ENCODE results near the gene XAF1. TPM values are rescaled to one million over a fixed set of nuclear protein-coding genes. Genes with fewer than 3 reads are reported as not detected.

The XAF1 gene
- total RNA-seq, 1 donor from 2014 or later = not detected

DNA sequence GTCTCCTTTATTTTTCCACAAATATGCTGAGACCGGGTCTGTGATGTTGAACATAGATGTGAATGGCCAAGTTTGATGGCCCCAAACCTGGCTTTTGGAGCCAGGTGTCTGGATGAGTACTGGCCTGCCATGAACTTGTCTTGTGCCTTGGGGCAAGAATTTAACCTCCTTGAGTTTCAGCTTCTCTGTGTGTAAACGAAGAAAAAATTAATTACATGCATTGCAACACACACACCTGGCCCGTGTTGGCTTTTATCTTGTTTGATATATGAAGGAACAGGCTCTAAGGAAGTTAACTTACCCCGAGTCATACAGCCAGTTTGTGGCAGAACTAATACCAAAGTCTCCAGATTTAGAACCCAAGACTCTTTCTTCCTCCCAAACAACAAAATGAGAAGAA lies 33.3 kb downstream of the XAF1 start:
- H3K27me3 Mint-ChIP-seq = peaks cover 5% of the 10 kb centered on the region
- H3K4me1 Mint-ChIP-seq (ENCODE audit: low read depth) = peaks cover 13% of the 10 kb centered on the region
- no peaks in the 10 kb centered on the region for H3K36me3 Mint-ChIP-seq (ENCODE audit: insufficient read depth)
- peaks cover 5% of the 10 kb centered on the region for H3K9me3 Mint-ChIP-seq (ENCODE audit: low read depth)
- TF ChIP-seq, protein P1, sequence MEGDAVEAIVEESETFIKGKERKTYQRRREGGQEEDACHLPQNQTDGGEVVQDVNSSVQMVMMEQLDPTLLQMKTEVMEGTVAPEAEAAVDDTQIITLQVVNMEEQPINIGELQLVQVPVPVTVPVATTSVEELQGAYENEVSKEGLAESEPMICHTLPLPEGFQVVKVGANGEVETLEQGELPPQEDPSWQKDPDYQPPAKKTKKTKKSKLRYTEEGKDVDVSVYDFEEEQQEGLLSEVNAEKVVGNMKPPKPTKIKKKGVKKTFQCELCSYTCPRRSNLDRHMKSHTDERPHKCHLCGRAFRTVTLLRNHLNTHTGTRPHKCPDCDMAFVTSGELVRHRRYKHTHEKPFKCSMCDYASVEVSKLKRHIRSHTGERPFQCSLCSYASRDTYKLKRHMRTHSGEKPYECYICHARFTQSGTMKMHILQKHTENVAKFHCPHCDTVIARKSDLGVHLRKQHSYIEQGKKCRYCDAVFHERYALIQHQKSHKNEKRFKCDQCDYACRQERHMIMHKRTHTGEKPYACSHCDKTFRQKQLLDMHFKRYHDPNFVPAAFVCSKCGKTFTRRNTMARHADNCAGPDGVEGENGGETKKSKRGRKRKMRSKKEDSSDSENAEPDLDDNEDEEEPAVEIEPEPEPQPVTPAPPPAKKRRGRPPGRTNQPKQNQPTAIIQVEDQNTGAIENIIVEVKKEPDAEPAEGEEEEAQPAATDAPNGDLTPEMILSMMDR (IDR thresholded peaks at IDR 0.05; ENCODE audit: unreplicated experiment) = no peak
- no peak overlapping the region for H3K4me3 Mint-ChIP-seq (ENCODE audit: low read depth)
- DNase-seq (ENCODE audit: low spot score, unreplicated experiment) = no peak
- H3K27ac Mint-ChIP-seq = no peak overlapping the region

DNA sequence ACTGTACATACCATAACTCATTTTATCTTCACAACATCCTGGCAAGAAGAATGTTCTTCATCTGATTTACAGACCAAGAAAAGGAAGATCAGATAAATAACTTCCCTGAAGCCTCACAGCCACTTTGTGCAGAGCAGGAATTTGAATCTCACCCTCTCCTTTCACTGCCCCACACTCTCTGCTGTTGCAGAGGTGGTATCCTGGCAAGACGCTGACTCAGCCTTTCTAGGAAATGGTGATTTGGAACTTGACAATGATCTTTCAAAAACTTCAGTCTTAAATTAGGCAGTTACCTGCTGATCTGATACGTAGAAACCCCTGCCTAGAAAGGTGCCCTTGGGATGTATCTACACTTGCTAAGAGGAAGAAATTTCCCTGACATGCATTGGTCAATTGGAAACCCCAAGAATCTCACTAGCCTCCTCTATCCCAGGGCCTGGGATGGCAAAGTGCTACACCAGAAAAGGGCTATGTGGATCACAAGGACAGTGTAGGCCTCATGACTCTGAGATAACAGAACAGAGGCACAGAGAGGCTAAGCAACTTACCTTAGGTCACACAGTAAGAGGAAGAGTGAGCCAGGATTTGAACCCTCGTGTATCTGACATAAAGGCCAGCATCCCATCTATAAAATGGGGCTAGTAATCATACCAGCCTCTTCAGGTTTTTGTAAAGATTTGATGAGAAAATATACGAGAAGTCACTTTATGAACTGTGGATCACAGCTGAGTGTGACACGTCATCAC lies 38.1 kb downstream of the XAF1 start:
- Mint-ChIP-seq H3K9me3 (ENCODE audit: low read depth) (no peaks in the 10 kb centered on the region), H3K36me3 (ENCODE audit: insufficient read depth) (no peaks in the 10 kb centered on the region), H3K27ac (no peak overlapping the region), H3K4me1 (ENCODE audit: low read depth) (peaks cover 17% of the 10 kb centered on the region), H3K4me3 (ENCODE audit: low read depth) (no peak overlapping the region), H3K27me3 (peaks cover 11% of the 10 kb centered on the region)
- TF ChIP-seq, protein P1 (IDR thresholded peaks at IDR 0.05; ENCODE audit: unreplicated experiment) = no peak
- DNase-seq (ENCODE audit: low spot score, unreplicated experiment) = no peak

DNA sequence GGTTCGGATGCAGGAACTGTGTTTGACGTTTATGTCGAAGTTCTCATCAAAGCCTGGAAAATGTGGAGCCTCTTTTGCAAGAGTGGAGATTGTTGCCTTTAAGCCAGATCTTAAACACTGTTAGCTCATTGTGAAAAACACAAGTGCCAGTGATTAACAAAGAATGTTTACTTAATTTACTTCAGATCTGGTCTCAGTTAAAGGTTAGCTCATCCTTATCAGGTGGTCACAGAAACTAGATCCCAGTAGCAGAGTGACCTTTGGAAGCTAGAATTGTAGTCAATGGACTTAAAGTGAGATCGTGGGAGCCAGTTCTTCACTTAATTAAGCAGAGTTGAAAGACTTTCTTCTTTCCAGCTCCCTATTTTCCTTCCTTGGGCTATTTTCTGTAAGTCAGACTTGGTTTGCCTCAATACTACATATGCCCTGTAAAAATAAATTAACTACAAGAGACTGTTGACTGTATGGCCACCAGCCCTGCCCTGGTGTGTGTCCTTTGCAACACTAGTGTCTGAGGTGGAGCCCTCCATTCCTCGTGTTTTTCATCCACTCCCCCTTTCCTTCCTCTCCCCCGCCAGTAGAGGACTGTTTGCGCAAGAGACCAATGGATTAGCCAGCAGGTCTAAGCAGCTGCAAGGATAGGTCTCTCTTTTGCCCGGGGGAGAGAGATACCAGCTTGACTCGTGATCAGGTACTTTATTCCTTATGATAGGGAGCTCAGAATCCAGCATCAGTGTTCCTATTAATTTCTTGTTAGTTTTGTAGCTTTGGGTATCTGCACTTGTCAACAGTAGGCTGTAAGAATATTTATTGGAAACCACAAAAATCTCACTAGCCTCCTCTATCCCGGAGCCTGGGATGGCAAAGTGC lies 40.4 kb downstream of the XAF1 start:
- H3K4me1 Mint-ChIP-seq (ENCODE audit: low read depth) = peaks cover 17% of the 10 kb centered on the region
- no peak for DNase-seq (ENCODE audit: low spot score, unreplicated experiment)
- TF ChIP-seq, protein P1 (IDR thresholded peaks at IDR 0.05; ENCODE audit: unreplicated experiment) = no peak
- no peaks in the 10 kb centered on the region for H3K36me3 Mint-ChIP-seq (ENCODE audit: insufficient read depth)
- H3K9me3 Mint-ChIP-seq (ENCODE audit: low read depth) = no peaks in the 10 kb centered on the region
- H3K4me3 Mint-ChIP-seq (ENCODE audit: low read depth) = peak overlapping the region; percentile 4
- peak overlapping the region; percentile 60 for H3K27ac Mint-ChIP-seq
- H3K27me3 Mint-ChIP-seq = peaks cover 12% of the 10 kb centered on the region

DNA sequence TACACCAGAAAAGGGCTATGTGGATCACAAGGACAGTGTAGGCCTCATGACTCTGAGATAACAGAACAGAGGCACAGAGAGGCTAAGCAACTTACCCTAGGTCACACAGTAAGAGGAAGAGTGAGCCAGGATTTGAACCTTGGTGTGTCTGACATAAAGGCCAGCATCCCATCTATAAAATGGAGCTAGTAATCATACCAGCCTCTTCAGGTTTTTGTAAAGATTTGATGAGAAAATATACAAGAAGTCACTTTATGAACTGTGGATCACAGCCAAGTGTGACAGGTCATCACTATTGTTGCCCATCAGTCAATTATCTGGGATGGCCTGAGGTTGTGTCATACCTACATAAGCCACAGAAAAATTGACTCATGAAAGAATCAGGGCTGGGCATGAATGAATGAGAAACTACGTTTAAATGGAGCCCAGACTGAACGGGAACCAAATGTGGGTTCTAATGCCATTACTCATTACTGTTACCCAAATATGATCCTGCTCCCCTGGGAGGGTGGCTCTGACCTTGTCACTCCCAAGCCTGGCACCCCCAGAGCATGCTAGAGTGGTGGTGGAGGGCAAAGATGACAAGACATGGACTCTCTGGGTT lies 41.1 kb downstream of the XAF1 start:
- TF ChIP-seq, protein P1 (IDR thresholded peaks at IDR 0.05; ENCODE audit: unreplicated experiment) = no peak
- DNase-seq (ENCODE audit: low spot score, unreplicated experiment) = no peak
- Mint-ChIP-seq H3K36me3 (ENCODE audit: insufficient read depth) (no peaks in the 10 kb centered on the region), H3K4me1 (ENCODE audit: low read depth) (peaks cover 17% of the 10 kb centered on the region), H3K27me3 (peaks cover 12% of the 10 kb centered on the region), H3K27ac (no peak overlapping the region), H3K4me3 (ENCODE audit: low read depth) (no peak overlapping the region), H3K9me3 (ENCODE audit: low read depth) (no peaks in the 10 kb centered on the region)

DNA sequence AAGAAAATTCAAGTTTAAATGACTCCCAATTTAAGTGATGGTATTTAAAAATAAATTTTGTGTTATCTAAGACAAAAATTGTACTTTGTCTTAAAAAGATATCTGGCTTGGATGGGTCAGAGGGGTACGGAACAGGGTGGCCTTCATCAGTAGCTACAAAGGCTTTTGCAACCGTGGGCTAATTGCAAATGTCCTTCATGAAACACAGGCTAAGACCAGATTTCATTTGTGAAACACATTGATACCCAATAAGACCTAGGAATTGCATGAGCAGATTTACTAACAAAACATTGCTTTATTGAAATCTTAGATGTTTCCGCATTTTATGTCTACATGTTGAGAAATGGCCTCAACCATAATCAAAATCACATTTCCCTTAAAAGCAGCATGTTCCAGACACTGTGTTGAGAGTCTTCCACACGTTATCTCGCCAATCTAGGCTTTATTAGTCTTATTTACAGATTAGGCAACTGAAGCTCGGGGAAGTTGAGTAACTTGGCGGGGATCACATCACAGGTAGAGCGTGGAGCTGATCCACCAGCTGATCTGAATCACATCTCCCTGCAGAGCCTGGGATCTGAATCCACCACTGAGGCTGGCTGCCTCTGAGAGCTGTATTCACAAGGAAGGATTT lies 42.0 kb downstream of the XAF1 start:
- Mint-ChIP-seq H3K4me3 (ENCODE audit: low read depth) (no peak overlapping the region), H3K9me3 (ENCODE audit: low read depth) (no peaks in the 10 kb centered on the region), H3K4me1 (ENCODE audit: low read depth) (peaks cover 17% of the 10 kb centered on the region), H3K27me3 (peaks cover 7% of the 10 kb centered on the region), H3K36me3 (ENCODE audit: insufficient read depth) (no peaks in the 10 kb centered on the region), H3K27ac (no peak overlapping the region)
- TF ChIP-seq, protein P1 (IDR thresholded peaks at IDR 0.05; ENCODE audit: unreplicated experiment) = no peak
- DNase-seq (ENCODE audit: low spot score, unreplicated experiment) = no peak
